Measurements from ENCODE around the gene UNKL.

The UNKL gene

GRCh38 chr16:1350691-1351090 lies 63.8 kb downstream of the UNKL start:
- H3K79me2 ChIP-seq (ENCODE audit: insufficient read depth, low read length): peaks cover 62% of the 10 kb centered on the region
- TF ChIP-seq EZH2 (IDR thresholded peaks at IDR 0.05; ENCODE audit: borderline replicate concordance, low read depth, low read length, severe bottlenecking) (no peak), CTCF (IDR thresholded peaks at IDR 0.05; ENCODE audit: borderline replicate concordance, extremely low read depth, low read length, poor library complexity, severe bottlenecking) (no peak)
- peak overlapping the region; percentile 95 for H3K9ac ChIP-seq (ENCODE audit: low read depth, low read length)
- H3K27ac ChIP-seq (ENCODE audit: low read length): peak overlapping the region; percentile 78
- DNase-seq (no peak), ATAC-seq (ENCODE audit: insufficient read depth, low read depth) (no peak)
- peaks cover 39% of the 10 kb centered on the region for H4K20me1 ChIP-seq (ENCODE audit: insufficient read depth, low read length)
- peaks cover 46% of the 10 kb centered on the region for H3K4me1 ChIP-seq (ENCODE audit: insufficient read depth, low read length)
- H3K4me2 ChIP-seq (ENCODE audit: insufficient read depth, low read length): peak overlapping the region; percentile 100
- peak overlapping the region; percentile 93 to 96; a peak in 3 of 4 replicates for H3K4me3 ChIP-seq (ENCODE audit: low read depth in 1 of 2, low read length in 2 of 2)
- no peaks in the 10 kb centered on the region for H3K27me3 ChIP-seq (ENCODE audit: insufficient read depth, low read length, poor library complexity)
- no peak overlapping the region for H2AFZ ChIP-seq (ENCODE audit: low read depth, low read length)
- peaks cover 35% of the 10 kb centered on the region for H3K36me3 ChIP-seq (ENCODE audit: insufficient read depth, low read length)
- no peaks in the 10 kb centered on the region for H3K9me3 ChIP-seq (ENCODE audit: insufficient read depth, low read length, severe bottlenecking)

GRCh38 chr16:1349951-1350350 lies 64.6 kb downstream of the UNKL start:
- no peak for DNase-seq
- TF ChIP-seq EZH2 (IDR thresholded peaks at IDR 0.05; ENCODE audit: borderline replicate concordance, low read depth, low read length, severe bottlenecking): no peak
- TF ChIP-seq CTCF (IDR thresholded peaks at IDR 0.05; ENCODE audit: borderline replicate concordance, extremely low read depth, low read length, poor library complexity, severe bottlenecking): no peak
- H3K9ac ChIP-seq (ENCODE audit: low read depth, low read length): peak overlapping the region; percentile 95; the same call in 1 of the 2 replicates
- H3K79me2 ChIP-seq (ENCODE audit: insufficient read depth, low read length): peaks cover 54% of the 10 kb centered on the region
- peaks cover 35% of the 10 kb centered on the region for H3K36me3 ChIP-seq (ENCODE audit: insufficient read depth, low read length)
- peak overlapping the region; percentile 100 for H3K4me2 ChIP-seq (ENCODE audit: insufficient read depth, low read length)
- no peak overlapping the region for H3K27ac ChIP-seq (ENCODE audit: low read length)
- peaks cover 43% of the 10 kb centered on the region for H3K4me1 ChIP-seq (ENCODE audit: insufficient read depth, low read length)
- H3K9me3 ChIP-seq (ENCODE audit: insufficient read depth, low read length, severe bottlenecking): no peaks in the 10 kb centered on the region
- no peaks in the 10 kb centered on the region for H3K27me3 ChIP-seq (ENCODE audit: insufficient read depth, low read length, poor library complexity)
- ATAC-seq (ENCODE audit: insufficient read depth, low read depth): no peak
- H4K20me1 ChIP-seq (ENCODE audit: insufficient read depth, low read length): peaks cover 32% of the 10 kb centered on the region
- H3K4me3 ChIP-seq (ENCODE audit: low read depth in 1 of 2, low read length in 2 of 2): peak overlapping the region in 1 of 2 experiments; percentile 96; a peak in 2 of 4 replicates
- no peak overlapping the region for H2AFZ ChIP-seq (ENCODE audit: low read depth, low read length)

GRCh38 chr16:1349351-1349750 lies 65.2 kb downstream of the UNKL start:
- peaks cover 48% of the 10 kb centered on the region for H3K79me2 ChIP-seq (ENCODE audit: insufficient read depth, low read length)
- no peaks in the 10 kb centered on the region for H3K9me3 ChIP-seq (ENCODE audit: insufficient read depth, low read length, severe bottlenecking)
- peaks cover 49% of the 10 kb centered on the region for H3K4me1 ChIP-seq (ENCODE audit: insufficient read depth, low read length)
- H3K27me3 ChIP-seq (ENCODE audit: insufficient read depth, low read length, poor library complexity): no peaks in the 10 kb centered on the region
- peaks cover 35% of the 10 kb centered on the region for H3K36me3 ChIP-seq (ENCODE audit: insufficient read depth, low read length)
- H3K9ac ChIP-seq (ENCODE audit: low read depth, low read length): no peak overlapping the region
- H2AFZ ChIP-seq (ENCODE audit: low read depth, low read length): no peak overlapping the region
- TF ChIP-seq CTCF (IDR thresholded peaks at IDR 0.05; ENCODE audit: borderline replicate concordance, extremely low read depth, low read length, poor library complexity, severe bottlenecking) (no peak), EZH2 (IDR thresholded peaks at IDR 0.05; ENCODE audit: borderline replicate concordance, low read depth, low read length, severe bottlenecking) (no peak)
- no peak overlapping the region for H3K27ac ChIP-seq (ENCODE audit: low read length)
- no peak for ATAC-seq (ENCODE audit: insufficient read depth, low read depth)
- H3K4me2 ChIP-seq (ENCODE audit: insufficient read depth, low read length): 0 out of 2 replicates have a peak overlapping the region, but pooled peaks have one; percentile 4
- DNase-seq: no peak
- H3K4me3 ChIP-seq (ENCODE audit: low read depth in 1 of 2, low read length in 2 of 2): no peak overlapping the region
- peaks cover 27% of the 10 kb centered on the region for H4K20me1 ChIP-seq (ENCODE audit: insufficient read depth, low read length)
